SKM-1 (cell line): ENCODE data around the gene CAPN1.

Experiments
- DNase-seq: peaks from one replicate; lab custom pipeline; 2025; ENCODE audit not compliant: unreplicated experiment; lab: John Stamatoyannopoulos, UW

The CAPN1 gene

GRCh38 chr11:65189191-65189590 is 7.5 kb downstream of the CAPN1 start:
- no peak for DNase-seq

DNA sequence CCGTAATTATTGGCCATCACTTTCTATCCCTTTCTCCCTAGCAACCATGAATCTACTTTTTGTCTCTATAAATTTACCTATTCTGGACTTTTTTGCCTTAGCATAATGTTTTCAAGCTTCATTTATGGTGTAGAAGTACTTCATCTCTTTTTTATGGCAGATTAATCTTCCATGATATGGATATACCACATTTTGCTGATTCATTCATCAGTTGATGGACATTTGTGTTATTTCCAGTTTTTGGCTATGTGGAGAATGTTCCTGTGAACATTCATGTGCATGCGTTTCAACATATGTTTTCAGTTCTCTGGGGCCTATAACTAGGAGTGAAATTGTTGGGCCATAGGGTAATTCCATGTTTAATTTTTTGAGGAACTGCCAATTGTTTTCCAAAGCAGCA is 12.8 kb downstream of the CAPN1 start:
- no peak for DNase-seq

DNA sequence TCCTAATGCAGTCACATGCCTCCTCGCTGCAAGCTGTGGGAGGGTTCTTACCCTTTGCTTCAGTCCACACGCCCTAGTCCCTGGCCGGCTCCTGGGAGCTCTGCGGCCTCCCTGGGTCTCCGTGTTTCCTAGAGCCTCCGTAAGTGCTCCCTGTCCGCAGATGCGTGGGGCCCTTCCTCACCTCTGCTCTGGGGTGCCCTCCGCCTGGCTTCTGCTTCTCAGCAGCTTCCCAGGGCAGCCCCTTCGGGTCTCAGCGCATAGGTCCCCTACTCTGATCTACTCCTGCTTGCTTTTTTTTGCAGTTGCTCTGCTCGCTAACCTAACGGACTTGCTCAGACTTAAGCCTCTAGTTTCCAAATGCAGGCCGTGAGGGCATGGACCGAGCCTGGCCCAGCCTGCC is 22.4 kb downstream of the CAPN1 start:
- DNase-seq = no peak

DNA sequence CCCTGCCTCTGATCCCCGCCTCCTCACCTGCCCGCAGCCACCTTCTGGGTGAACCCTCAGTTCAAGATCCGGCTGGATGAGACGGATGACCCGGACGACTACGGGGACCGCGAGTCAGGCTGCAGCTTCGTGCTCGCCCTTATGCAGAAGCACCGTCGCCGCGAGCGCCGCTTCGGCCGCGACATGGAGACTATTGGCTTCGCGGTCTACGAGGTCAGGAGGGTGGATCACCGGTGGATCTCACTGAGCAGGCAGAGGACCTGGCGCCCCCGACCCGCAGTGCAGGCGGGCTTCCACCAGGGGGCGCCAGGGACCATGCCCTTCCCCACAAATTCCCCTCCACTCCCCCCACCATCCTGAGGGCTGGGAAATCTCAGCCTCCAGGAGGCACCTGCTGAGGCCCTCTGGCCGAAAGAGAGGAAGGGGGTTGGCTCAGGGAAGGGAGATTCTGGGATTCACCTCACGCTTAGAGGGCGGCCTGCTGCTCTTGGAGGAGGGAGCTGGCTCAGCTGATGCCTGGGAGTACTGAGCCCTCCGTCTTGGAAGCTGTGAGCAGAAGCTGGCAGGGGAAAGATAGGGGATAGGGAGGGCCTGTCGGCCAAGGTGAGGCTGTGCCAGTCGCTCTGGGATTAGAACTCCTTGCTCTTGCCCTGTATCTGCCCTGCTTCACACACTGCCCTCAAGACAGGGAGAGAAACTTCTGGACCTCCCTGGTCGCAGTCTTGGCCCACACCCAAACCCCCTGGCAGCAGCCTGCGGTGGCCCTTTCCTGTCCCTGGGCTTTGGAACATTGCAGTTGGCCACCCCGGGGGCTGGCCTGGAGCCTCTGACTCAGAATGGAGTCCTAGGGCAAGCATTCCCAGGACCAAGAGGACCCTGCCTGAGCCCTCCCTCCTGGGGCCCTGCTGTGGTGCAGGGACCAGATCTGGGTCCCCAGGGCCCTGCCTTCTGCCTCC is 23.2 kb downstream of the CAPN1 start:
- DNase-seq = peak; percentile 13

DNA sequence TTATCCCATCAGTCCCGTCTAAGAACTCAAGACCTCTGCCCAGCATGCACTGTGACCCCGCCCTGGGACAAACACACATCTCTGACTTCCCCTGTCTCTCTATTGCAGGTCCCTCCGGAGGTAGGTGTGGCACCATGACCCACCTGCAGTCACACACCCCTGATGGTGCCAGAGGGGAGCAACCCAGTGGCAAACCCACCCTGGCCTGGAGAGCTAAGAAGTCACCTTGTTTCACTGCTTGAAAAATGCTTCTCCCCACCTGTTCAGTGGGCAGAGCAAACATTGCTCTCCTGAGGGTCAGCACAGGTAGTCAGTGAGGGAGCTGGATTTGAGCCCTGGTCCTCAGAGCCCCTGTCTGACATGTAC is 23.9 kb downstream of the CAPN1 start:
- DNase-seq = no peak

DNA sequence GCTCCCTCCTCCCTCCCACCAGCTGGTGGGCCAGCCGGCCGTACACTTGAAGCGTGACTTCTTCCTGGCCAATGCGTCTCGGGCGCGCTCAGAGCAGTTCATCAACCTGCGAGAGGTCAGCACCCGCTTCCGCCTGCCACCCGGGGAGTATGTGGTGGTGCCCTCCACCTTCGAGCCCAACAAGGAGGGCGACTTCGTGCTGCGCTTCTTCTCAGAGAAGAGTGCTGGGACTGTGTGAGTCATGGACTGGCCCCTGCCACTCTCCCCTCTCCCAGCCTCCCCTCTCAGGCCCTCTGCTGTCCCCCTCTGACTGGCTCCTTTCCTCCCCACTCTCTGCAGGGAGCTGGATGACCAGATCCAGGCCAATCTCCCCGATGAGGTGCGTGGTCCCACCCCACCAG is 24.7 kb downstream of the CAPN1 start:
- DNase-seq = no peak

DNA sequence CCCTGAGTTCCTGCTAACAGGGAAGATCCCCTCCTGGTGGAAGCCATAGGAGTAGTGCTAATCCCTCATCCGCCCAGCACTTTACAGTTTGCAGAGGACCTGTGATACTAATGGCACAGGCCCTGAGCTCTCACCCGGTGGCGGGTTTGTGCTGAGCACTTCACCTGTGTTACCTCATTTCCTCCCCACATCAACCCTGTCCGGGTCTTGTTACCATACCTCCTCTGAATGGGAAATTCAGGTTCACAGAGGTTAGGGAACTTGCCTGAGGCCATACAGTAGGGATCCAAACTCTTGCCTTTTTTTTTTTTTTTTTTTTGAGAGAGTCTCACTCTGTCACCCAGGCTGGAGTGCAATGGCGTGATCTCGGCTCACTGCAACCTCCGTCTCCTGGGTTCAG is 25.2 kb downstream of the CAPN1 start:
- DNase-seq = no peak

DNA sequence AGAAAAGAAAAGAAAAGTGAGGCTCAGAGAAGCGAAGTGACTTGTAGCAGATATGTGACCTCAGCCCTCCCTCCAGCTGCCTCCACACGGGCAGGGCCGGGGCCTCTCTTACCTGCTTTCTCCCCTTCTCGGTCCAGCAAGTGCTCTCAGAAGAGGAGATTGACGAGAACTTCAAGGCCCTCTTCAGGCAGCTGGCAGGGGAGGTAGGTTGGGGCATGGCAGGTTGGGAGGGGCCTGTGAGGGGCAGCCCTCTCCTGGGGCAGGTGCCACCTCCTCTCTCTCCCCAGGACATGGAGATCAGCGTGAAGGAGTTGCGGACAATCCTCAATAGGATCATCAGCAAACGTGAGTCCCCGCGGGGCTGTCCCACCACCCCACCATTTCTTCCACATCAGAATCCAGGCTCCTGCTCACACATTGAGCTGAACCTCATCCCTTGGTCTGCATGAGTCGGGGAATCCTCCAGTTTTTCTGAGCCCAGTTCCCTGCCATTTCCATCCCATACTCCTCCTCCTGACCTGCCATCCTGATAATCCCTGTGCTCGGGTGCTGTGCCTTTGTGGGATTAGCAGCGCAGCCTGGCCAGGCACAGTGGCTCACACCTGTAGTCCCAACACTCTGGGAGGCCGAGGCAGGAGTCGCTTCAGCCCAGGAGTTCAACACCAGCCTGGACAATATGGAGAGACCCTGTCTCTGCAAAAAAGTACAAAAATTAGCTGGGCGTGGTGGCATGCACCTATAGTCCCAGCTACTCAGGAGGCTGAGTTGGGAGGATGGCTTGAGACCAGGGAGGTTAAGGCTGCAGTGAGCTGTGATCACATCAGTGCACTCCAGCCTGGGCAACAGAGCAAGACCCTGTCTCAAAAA is 26.4 kb downstream of the CAPN1 start:
- DNase-seq = no peak

- no peak for DNase-seq
Observed at GRCh38 chr11:65208785-65209710, 27.3 kb downstream of the CAPN1 start.

DNA sequence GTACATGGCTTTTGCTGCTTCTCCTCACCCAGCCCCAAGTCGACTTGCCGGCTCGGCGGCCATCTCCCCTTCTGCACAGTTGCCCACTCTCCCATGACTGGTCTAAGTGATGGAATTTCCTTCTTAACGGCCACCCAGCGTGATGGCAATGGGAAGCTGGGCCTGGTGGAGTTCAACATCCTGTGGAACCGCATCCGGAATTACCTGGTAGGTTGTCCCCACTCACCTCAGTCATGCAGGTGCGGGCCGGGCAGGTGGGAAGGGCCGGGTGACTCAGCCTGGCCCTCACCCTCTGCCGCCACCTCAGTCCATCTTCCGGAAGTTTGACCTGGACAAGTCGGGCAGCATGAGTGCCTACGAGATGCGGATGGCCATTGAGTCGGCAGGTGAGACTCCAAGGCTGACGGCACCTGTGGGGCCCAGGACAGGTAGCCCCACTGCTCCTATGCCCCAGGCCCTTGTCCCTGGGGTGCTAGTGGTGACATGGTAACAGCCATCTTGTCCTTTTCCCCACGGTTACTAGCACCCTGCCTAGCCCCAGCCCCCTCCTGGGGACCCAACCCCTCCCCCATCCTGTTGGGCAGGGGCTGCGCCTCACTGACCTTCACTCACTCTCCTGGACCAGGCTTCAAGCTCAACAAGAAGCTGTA is 28.1 kb downstream of the CAPN1 start:
- DNase-seq = no peak

GRCh38 chr11:65210361-65210731 is 28.6 kb downstream of the CAPN1 start:
- DNase-seq = no peak

GRCh38 chr11:65210748-65211147 is 29.0 kb downstream of the CAPN1 start:
- DNase-seq = no peak

DNA sequence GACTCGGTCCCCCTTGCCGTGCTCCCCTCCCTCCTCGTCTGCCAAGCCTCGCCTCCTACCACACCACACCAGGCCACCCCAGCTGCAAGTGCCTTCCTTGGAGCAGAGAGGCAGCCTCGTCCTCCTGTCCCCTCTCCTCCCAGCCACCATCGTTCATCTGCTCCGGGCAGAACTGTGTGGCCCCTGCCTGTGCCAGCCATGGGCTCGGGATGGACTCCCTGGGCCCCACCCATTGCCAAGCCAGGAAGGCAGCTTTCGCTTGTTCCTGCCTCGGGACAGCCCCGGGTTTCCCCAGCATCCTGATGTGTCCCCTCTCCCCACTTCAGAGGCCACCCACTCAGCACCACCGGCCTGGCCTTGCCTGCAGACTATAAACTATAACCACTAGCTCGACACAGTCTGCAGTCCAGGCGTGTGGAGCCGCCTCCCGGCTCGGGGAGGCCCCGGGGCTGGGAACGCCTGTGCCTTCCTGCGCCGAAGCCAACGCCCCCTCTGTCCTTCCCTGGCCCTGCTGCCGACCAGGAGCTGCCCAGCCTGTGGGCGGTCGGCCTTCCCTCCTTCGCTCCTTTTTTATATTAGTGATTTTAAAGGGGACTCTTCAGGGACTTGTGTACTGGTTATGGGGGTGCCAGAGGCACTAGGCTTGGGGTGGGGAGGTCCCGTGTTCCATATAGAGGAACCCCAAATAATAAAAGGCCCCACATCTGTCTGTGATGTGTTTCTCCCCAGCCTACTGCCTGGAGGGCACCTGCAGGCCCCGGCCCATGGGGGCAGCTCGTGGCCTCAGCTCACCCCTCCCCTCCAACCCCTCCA is 29.8 kb downstream of the CAPN1 start:
- DNase-seq = no peak

GRCh38 chr11:65212226-65212801 is 30.6 kb downstream of the CAPN1 start:
- no peak for DNase-seq

GRCh38 chr11:65213322-65214211 is 31.8 kb downstream of the CAPN1 start:
- peak; percentile 49 for DNase-seq

DNA sequence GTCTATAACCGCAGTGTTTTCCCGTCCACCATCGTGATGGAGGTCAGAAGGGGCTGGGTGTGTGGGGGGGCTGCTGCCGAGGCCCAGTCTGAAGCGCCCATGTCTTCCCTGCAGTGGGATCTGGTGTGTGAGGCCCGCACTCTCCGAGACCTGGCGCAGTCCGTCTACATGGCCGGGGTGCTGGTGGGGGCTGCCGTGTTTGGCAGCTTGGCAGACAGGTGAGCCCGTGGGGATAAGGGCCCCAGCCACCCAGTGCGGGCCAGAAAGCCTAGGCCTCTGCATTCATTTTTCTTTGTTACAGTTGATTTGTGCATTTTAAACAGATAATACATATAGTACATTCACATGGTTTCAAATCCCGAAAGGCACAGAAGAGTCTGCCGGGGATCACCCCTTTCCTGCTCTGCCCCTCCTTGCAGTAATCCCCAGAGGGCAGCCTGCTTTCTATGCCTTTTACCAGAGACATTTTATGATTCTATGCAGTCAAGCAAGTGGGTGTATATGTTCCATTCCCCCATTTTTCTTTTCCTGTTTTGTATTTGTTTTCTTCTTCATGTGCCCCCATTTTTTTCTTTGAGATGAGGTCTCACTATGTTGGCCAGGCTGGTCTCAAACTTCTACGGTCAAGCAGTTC is 32.6 kb downstream of the CAPN1 start:
- no peak for DNase-seq

DNA sequence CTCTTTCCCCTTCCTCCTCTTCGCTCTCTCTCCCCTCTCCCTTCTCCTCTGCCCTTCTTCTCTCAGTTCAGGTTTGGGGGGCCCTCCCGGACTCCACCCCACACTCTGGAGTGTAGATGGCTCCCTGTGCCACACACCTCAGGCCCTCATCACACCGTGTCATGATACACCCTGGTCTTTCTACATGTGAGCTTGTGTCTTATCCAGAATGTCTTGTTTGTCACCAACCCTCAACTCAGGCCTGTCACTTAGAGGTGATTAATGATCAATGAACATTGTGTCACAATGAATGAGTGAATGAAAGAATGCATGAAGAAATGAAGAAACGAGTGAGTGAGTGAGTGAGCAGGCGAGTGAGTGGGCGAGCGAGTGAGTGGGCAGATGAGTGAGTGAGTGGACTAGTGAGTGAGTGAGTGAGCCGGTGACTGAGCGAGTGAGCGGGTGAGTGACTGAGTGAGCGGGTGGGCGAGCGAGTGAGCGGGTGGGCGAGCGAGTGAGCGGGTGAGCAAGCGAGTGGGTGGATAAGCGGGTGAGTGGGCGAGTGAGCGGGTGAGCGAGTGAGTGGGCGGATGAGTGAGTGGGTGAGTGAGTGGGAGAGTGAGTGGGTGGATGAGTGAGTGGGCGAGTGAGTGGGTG is 33.8 kb downstream of the CAPN1 start:
- no peak for DNase-seq
